GM18505 (cell line): ENCODE results near the gene GALNT12.
A peak's percentile ranks its signal among the peaks of the same experiment; 100 is the strongest.

Experiments used
- ATAC-seq: cut with Tn5 transposase; IDR thresholded peaks from one replicate; pipeline ENCODE4 v1.9.1; 2021; ENCODE audit not compliant: unreplicated experiment
- POLR2A ChIP-seq: IDR thresholded peaks from 4 replicates; pipeline ENCODE4 v1.6.1; 2011; ENCODE audit warnings: borderline replicate concordance; ENCODE audit not compliant: insufficient read depth, insufficient read length; ENCODE audit errors: extremely low read depth

GALNT12 gene

DNA sequence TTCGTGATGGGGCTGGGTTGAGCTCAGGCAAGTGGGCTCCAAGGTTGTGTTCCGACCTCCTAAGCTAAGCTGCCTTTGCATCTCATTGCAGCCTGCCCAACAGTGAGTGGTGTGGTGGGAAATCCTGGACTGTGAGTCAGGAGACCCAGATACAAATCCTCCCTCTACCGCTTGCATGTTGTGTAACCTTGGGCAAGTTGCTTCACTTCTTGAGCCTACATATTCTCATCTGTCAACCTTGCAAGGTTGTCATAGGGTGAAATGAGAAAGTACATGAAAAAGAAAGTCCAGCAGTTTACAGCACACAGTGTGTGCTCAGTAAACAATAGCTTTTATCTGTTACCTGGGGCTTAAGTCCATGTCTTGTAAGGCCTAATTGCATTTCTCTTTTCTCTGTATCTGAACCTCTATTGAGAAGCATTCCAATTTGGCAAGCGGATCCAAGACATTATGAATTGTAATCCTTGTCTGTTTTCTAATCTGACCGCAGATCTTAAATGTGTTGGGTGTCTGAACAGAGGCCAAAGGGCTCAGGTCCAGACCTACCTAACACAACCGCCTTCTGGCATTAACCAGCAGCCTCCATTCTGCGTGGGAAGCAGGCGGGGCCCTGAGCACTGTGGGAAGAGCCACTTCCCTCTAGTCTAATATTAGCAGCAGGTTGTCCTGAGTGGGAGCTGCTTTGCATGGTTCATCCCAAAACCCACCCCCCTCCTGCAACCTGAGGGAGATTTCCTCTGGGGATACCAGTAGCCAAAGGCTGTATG is 1.8 kb upstream of the GALNT12 start:
- no peak for ATAC-seq
- no peak for TF ChIP-seq POLR2A

DNA sequence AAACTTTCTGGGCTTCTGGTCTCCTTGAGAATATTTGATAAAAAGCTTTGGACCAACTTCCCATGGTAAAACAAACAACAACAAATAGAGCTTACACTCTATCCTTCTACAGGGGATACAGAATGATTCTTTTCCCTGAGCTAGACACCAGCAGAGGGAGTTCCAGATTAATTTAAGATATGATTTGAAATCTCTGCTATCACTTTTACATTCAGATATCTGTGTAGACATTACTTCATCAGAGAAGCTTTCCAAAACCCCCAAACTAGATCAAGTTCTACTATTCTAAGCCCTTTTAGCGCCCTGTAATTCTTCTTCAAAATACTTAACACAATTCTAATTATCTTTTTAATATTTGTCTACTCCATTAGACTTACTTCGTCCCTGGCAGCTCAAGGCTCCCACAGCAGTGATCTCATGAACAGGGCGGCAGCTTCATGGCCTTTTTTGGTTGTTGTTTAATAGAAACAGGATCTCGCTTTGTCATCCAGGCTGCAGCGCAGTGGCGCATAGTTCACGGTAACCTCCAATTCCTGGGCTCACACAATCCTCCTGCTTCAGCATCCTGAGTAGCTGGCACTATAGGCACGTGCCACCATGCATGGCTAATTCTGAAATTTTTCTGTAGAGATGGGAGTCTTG is 955 bp upstream of the GALNT12 start:
- ATAC-seq = no peak
- TF ChIP-seq POLR2A = no peak

DNA sequence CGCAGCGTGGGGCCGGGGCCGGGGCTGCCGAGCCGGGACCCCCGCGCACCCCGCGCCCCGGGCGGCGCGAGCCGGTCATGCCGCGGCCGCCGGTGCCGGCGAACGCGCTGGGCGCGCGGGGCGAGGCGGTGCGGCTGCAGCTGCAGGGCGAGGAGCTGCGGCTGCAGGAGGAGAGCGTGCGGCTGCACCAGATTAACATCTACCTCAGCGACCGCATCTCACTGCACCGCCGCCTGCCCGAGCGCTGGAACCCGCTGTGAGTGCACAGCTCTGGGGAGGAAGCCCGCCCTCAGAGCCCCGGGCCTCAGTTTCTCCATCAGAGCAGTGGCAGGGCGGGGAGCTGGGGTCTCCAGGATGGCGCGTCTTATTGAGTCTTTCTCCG is 335 bp downstream of the GALNT12 start:
- ATAC-seq = peak; percentile 36

DNA sequence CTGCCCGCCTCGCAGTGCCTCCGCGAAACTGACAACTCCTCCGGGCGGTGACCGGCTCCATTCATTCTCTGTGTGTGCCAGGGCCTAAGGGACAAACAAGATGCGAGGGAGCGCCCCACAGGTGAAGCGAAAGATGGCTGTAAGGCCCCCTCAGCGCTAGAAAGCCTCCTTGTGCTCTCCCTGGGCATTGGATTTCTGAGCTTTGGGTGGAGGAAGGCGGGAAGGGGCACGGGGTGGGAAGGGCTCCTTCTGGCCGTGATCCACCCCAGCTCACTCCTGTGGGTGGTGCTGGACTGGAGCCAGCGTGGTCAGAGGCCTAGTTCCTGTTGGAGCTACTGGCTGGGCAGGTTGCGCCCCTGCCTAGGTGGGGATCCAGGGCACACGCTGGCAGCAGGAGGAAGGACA is 943 bp downstream of the GALNT12 start:
- TF ChIP-seq POLR2A = no peak
- no peak for ATAC-seq

More for the DNA sequence above, 335 bp downstream of the GALNT12 start:
- no peak for TF ChIP-seq POLR2A

DNA sequence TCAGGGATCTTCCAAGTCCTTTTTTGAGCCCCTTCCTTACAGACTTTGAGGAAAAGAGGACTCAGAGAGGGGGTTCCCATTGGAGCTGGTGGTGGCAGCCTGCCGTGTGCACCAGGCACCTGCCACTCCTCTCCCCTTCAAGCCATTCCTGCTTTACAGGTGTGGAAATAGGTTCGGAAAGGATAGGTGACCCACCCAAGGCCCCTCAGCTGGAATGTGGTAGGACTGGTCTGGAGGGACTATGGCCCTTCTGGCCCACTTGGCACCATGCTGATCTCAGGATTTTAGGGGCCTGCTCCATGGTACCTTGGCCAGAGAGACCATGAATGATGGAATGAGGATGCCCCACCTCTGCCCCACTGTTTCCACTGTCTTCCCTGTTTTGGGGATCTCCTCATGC is 1.4 kb downstream of the GALNT12 start:
- TF ChIP-seq POLR2A = no peak
- no peak for ATAC-seq

DNA sequence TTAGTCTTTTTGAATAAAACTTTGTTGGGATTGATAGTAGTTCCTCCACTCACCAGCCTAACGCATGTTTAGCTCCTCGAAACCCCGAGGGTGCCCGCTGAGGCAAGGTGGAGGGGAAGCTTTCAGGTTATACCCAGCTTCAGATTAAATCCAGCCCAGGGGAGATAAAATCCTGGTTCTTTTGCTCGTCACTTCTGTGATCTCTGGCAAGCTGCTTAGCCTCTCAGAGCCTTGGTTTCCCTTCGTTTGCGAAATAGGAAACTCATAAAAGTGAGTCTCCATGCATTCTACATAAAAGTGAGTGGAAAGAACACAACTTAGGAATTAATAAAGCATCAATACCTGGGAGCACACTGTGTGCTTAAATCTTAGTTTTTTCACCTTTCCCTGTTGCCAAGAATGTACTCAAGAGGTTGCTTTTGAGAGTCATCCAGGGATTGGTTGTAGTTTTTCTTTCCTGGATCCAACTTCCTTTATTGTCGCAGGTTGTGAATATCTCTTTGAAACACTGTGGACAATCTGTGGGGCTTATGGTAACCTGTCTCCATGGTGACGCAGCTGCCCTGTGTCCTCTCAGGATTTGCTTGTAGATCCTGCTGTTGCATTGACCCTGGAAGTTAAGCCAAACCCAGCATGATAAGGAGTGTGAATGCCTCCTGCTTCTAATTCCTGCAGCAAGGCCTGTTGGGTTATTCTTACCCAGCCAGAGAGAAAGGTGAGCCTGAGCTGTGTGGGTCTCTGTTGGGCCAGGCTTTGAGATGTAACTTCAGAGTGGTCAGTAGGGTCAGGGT is 2.0 kb downstream of the GALNT12 start:
- TF ChIP-seq POLR2A = no peak
- no peak for ATAC-seq

DNA sequence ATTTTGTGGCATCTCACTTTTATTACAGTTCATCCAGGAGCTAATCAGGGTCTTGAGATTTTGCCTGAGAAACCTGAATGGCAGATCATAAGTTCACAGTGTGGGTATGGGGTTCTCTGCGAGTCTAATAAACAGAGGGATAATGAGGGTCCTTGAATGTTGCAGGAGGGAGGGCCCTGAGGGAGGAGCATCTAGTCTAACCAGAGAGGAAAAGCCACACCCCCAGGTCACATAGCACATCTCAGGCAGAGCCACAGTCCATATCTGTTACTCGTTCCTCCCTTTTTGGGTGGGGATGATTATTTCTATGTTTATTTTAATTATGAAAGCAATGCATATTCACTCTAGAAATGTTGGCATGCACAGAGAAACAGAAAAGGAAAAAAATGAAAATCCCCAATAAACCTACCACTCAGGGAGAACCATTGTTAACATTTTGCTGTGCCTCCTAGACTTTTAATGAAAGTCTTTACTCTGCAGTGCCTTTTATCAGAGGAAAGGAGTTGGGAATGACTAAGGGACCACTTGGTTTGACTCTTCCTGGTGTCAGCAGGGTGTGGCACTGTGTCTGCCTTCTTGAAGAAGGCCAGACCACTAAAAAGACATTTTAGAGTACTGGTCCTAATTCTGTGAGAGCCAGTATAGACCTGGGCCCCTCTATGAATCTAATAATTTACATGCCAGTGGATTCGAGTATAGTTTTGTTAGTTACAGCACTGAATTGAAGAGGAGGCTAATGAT is 2.8 kb downstream of the GALNT12 start:
- TF ChIP-seq POLR2A = no peak
- no peak for ATAC-seq

DNA sequence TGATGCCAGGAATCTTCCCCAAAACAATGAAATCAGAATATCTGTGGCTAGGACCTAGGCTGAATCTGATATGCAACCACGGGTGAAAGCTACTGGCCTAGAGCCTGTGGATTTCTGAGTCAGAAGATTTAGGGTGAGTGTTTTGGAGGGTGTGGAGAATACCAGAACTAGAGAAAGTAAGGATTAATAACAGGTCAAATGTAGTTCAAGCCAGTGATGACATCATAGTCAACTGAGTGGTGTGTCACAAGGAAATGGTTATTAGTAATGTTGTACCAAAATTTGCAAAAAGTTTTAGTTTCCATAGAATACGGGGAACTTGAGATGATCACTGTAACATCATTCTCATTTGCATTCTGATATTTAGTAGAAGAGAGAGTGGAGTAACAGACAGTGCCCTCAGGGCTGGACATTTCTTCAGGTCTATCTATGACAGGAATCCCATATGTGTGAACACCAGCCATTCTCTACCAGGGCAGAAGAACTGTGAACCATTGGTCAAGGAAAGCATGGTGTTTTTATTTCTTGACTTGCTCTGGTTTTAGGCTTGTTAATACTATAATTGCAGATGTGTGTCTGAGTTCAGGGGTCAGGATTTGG is 3.7 kb downstream of the GALNT12 start:
- TF ChIP-seq POLR2A = no peak
- ATAC-seq = no peak

DNA sequence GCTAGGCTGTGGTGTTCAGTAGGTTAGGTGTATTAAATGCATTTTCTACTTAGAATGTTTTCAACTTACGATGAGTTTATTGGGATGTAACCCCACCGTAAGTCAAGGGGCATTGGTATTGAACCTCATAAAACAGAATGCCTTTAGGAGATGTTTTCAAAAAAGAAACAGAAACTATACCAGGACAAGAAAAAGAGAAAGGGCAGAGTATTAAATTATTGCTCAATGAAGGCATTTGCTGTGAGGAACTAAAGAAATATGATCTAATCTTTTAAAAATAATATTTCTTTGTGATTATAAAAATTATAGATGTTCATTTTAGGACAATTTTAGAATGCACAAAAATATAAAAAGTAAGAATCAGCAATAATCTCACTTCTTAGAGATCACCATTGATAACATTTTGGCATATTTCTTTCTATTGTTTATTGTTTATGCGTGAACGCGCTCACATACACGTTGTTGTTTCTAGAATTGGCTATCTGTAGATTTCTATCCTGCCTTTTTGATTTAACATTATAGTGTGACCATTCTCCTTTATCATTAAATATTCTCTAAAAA is 8.0 kb downstream of the GALNT12 start:
- TF ChIP-seq POLR2A = no peak
- ATAC-seq = no peak

DNA sequence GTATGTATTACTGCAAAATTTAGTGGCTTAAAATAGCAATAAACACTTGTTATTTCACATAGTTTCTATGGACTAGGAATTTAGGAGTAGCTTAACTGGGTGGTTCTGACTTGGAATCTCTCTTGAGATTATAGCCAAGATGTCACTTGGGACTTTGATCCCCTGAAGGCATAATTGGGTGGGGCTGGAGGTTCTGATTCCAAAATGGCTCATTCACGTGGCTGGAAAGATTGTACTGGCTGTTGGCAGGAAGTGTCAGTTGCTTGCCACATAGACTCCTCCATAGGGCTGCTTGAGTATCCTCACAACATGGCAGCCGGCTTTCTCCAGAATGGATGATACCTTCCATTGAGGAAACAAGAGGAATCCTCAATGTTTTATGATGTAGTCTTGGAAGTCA is 11.3 kb downstream of the GALNT12 start:
- no peak for ATAC-seq

DNA sequence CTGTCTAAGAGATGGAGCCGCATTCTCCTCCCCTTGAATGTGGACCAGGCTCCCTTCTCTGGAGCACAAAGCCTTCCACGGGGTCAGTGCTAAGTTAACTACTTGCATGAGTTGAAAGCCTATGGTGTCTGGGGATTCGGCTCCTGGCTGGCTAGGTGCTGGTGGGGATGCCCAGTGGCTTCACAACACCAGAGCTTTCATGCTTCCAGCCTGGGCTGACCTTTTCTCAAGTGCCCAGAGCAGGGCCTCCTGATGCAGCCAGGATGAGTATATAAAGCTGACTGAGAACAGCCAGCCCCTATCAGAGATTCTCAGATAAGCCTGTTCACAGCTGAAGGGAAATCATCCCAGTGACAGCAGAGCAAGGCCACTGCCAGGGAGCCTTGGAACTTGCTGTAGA is 11.8 kb downstream of the GALNT12 start:
- ATAC-seq = no peak
- TF ChIP-seq POLR2A = no peak

More for the DNA sequence above, 11.3 kb downstream of the GALNT12 start:
- TF ChIP-seq POLR2A = no peak

DNA sequence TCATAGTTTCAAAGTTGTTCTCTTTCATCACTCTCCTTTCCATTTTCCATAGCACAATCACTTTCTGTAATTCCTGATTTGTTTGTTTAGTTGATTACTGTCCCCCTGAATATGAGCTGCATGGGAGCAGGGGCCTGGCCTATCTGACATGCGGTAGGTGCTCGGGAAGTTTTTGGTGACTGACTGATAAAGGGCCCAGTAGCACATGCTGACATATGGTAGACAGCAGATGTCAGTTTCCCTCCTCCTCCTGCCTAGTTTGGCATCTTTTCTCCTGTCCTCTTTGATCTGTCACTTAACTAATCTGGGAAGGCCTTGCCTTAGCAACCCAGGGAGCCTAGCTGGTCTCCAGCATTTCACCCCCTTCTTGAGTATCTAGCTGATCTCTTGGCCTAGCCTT is 14.4 kb downstream of the GALNT12 start:
- no peak for ATAC-seq
- TF ChIP-seq POLR2A = no peak
